Esophagus muscularis mucosa (tissue), 4 donors: Measurements from ENCODE around the gene NFIB. TPM values are rescaled to one million over a fixed set of nuclear protein-coding genes. Genes with fewer than 3 reads are reported as not detected.

Experiments
- DNase-seq: peaks from one replicate; pipeline ENCODE4 v3.0.0-alpha.2; 2017; ENCODE audit errors: extremely low spot score
- H3K27ac ChIP-seq, 4 donors: fragments of 200-600 bp; sonication (generic); replicated peaks in 1 of 4; 1 replicate in 3 of 4; 2 replicates in 1 of 4; pipeline ENCODE4 v1.5.1; 2016 to 2019; ENCODE audit warnings: mild to moderate bottlenecking in 1 of 4
- H3K27me3 ChIP-seq, 4 donors: fragments of 200-600 bp; sonication (generic); one replicate each; pipeline versions ENCODE4 v1.5.1 to v1.6.0; 2016 to 2019
- H3K36me3 ChIP-seq, 4 donors: fragments of 200-600 bp; sonication (generic); one replicate each; pipeline ENCODE4 v1.5.1; 2016 to 2019
- H3K4me1 ChIP-seq, 4 donors: fragments of 200-600 bp; sonication (generic); one replicate each; pipeline ENCODE4 v1.5.1; 2016 to 2019
- H3K4me3 ChIP-seq, 4 donors: fragments of 200-600 bp; sonication (generic); 1 replicate in 2 of 4; 2 replicates in 2 of 4; pipeline ENCODE4 v1.5.1; 2016 to 2019; ENCODE audit warnings: mild to moderate bottlenecking in 4 of 4, moderate library complexity in 1 of 4
- H3K9me3 ChIP-seq, 4 donors: fragments of 200-600 bp; sonication (generic); 1 replicate in 3 of 4; 2 replicates in 1 of 4; pipeline ENCODE4 v1.5.1; 2016 to 2019
- CTCF ChIP-seq, 3 experiments: fragments of 200-600 bp in 2 of 3; fragments of 450-650 bp in 1 of 3; sonication (generic) in 2 of 3; IDR thresholded peaks; one replicate each; pipeline ENCODE4 v1.5.1; 2017 to 2019; ENCODE audit warnings: antibody characterized with exemption in 3 of 3, mild to moderate bottlenecking in 2 of 3, moderate library complexity in 1 of 3
- EP300 ChIP-seq: sonication (generic); formaldehyde crosslinking; IDR thresholded peaks from one replicate; pipeline ENCODE4 v1.6.1; 2017; ENCODE audit warnings: antibody characterized with exemption
- POLR2A ChIP-seq: fragments of 450-650 bp; IDR thresholded peaks from one replicate; pipeline ENCODE4 v1.6.1; 2017; ENCODE audit warnings: antibody characterized with exemption, moderate library complexity, mild to moderate bottlenecking, low read depth
- POLR2AphosphoS5 ChIP-seq, 2 donors: sonication (generic); formaldehyde crosslinking; IDR thresholded peaks; one replicate each; pipeline ENCODE4 v1.6.1; 2017; ENCODE audit warnings: antibody characterized with exemption in 2 of 2
- WGBS: methylation state at CpG from one replicate; pipeline ENCODE4 v1.1.5; 2018; 5-methylcytosine and 5-hydroxymethylcytosine counted together
- intact Hi-C: fragments of 100-400 bp; cut with DNase I; formaldehyde crosslinking; loops from one replicate; pipeline ENCODE4 v1.15.1; 2023
- total RNA-seq, 4 donors: library from RNA; depleted of rRNA; stranded (reverse); fragments of >200 nt; gene quantifications; one replicate each; pipeline versions ENCODE4 v1.1.0 to v1.2.1, GENCODE V29; 2016

Gene NFIB
- total RNA-seq, 4 donors from 2014 or later, result 38.1 to 64.4 (median 55.8) TPM

- whole genome bisulfite sequencing, result 35% methylated on average over 15 of the region's 15 CpGs
- no peak for DNase-seq
- H3K4me1 ChIP-seq, result peaks cover 52 to 94% (median 92%) of the 10 kb centered on the region in 4 donors
- H3K36me3 ChIP-seq, result no peaks in the 10 kb centered on the region
- peak overlapping the region; percentile 67 to 83 (median 74) for H3K27ac ChIP-seq
- intact Hi-C loops, result no loop called here
- TF ChIP-seq CTCF (IDR thresholded peaks at IDR 0.05), result no peak
- TF ChIP-seq POLR2AphosphoS5 (IDR thresholded peaks at IDR 0.05), result no peak
- no peak for TF ChIP-seq EP300
- no peak for TF ChIP-seq POLR2A
- H3K27me3 ChIP-seq, result peaks cover 0 to 57% (median 27%) of the 10 kb centered on the region in 4 donors
- H3K9me3 ChIP-seq, result no peaks in the 10 kb centered on the region
- peak overlapping the region; percentile 53 to 66 (median 61) for H3K4me3 ChIP-seq
These were observed 35.2 kb upstream of the NFIB start for GRCh38 chr9:14349146-14349446.

- WGBS, result 23% methylated on average over 26 of the region's 43 CpGs
- H3K27me3 ChIP-seq, result peaks cover 0 to 57% (median 27%) of the 10 kb centered on the region in 4 donors
- no peaks in the 10 kb centered on the region for H3K9me3 ChIP-seq
- no peak for TF ChIP-seq EP300
- H3K27ac ChIP-seq, result peak overlapping the region; percentile 67 to 83 (median 74)
- DNase-seq, result peak; percentile 77
- intact Hi-C loops, result no loop called here
- H3K36me3 ChIP-seq, result no peaks in the 10 kb centered on the region
- H3K4me1 ChIP-seq, result peaks cover 54 to 92% (median 90%) of the 10 kb centered on the region in 4 donors
- H3K4me3 ChIP-seq, result peak overlapping the region; percentile 53 to 66 (median 61)
These were observed 34.6 kb upstream of the NFIB start for GRCh38 chr9:14348373-14349145.

GRCh38 chr9:14348123-14348372 is 34.1 kb upstream of the NFIB start:
- 3% methylated on average over 10 of the region's 10 CpGs for WGBS
- Histone ChIP-seq H3K9me3 (no peaks in the 10 kb centered on the region), H3K27me3 (peaks cover 0 to 57% (median 27%) of the 10 kb centered on the region in 4 donors), H3K27ac (peak overlapping the region; percentile 67 to 83 (median 74)), H3K4me3 (peak overlapping the region; percentile 53 to 66 (median 61)), H3K4me1 (peaks cover 56 to 92% (median 91%) of the 10 kb centered on the region in 4 donors), H3K36me3 (no peaks in the 10 kb centered on the region)
- intact Hi-C loops, result no loop called here
- no peak for DNase-seq
- TF ChIP-seq POLR2AphosphoS5 (IDR thresholded peaks at IDR 0.05) (no peak), EP300 (no peak), POLR2A (no peak), CTCF (IDR thresholded peaks at IDR 0.05) (no peak)

GRCh38 chr9:14347406-14348122 is 33.6 kb upstream of the NFIB start:
- Histone ChIP-seq H3K36me3 (no peaks in the 10 kb centered on the region), H3K27ac (peak overlapping the region; percentile 67 to 83 (median 74)), H3K4me3 (peak overlapping the region; percentile 53 to 66 (median 61)), H3K9me3 (no peaks in the 10 kb centered on the region), H3K4me1 (peaks cover 54 to 91% (median 90%) of the 10 kb centered on the region in 4 donors), H3K27me3 (peaks cover 0 to 57% (median 27%) of the 10 kb centered on the region in 4 donors)
- WGBS, result 4% methylated on average over 19 of the region's 53 CpGs
- DNase-seq, result no peak
- no peak for TF ChIP-seq CTCF (IDR thresholded peaks at IDR 0.05)
- TF ChIP-seq POLR2AphosphoS5 (IDR thresholded peaks at IDR 0.05), result peak; percentile 47 to 54
- intact Hi-C loops, result no loop called here

DNA sequence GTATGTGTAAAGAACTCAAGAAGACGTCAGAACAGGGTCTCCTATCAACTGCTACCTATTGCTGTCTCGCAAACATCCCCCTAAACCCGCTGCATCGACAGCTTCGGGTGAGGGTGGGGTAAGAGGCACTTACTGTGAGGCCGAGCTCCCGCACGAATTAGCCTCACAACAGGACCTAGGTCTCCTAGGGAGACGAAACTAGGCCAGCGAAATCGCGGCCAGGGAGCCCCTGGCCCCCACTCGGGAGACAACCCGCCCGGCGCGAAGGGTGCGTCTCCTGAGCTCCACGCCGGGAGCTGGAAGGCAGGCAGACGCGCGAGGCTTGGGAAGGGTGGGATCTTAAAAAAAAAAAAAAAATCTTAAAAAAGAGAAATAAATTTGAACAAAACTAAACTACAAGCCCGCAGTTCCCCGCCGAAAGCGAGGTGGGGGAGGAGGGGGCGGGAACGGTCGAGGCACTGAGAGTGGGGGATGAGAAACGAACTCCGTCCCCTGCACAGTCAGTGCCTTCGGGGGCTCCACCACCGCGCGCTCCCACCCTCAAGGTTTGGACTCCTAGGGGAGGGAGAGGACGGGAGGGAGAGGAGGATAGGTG is 33.0 kb upstream of the NFIB start:
- Histone ChIP-seq H3K36me3 (no peaks in the 10 kb centered on the region), H3K27ac (peak overlapping the region; percentile 67 to 83 (median 74)), H3K4me1 (peaks cover 49 to 95% (median 87%) of the 10 kb centered on the region in 4 donors), H3K27me3 (peaks cover 0 to 57% (median 27%) of the 10 kb centered on the region in 4 donors), H3K9me3 (no peaks in the 10 kb centered on the region), H3K4me3 (peak overlapping the region; percentile 53 to 66 (median 61))
- TF ChIP-seq EP300 (no peak), POLR2AphosphoS5 (IDR thresholded peaks at IDR 0.05) (no peak), POLR2A (no peak), CTCF (IDR thresholded peaks at IDR 0.05) (no peak)
- intact Hi-C loops, result no loop called here
- DNase-seq, result no peak
- 8% methylated on average over 37 of the region's 37 CpGs for WGBS
